ENCODE measurements around the gene OSBPL1A.

Gene OSBPL1A

GRCh38 chr18:24267878-24268277, 129.7 kb downstream of the OSBPL1A start:
- DNase-seq (ENCODE audit: low read depth in 3 of 3), result no peak

- no peak for DNase-seq (ENCODE audit: low read depth in 3 of 3)
These were observed 131.5 kb downstream of the OSBPL1A start for GRCh38 chr18:24266131-24266530.

GRCh38 chr18:24265502-24266064, 132.0 kb downstream of the OSBPL1A start:
- no peak for DNase-seq (ENCODE audit: low read depth in 3 of 3)

GRCh38 chr18:24263050-24263449, 134.6 kb downstream of the OSBPL1A start:
- DNase-seq (ENCODE audit: low read depth in 3 of 3), result no peak

GRCh38 chr18:24262087-24262486, 135.5 kb downstream of the OSBPL1A start:
- DNase-seq (ENCODE audit: low read depth in 3 of 3), result no peak

GRCh38 chr18:24259869-24260641, 137.6 kb downstream of the OSBPL1A start:
- no peak for DNase-seq (ENCODE audit: low read depth in 3 of 3)

- DNase-seq (ENCODE audit: low read depth in 3 of 3), result no peak
These were observed 143.6 kb downstream of the OSBPL1A start for GRCh38 chr18:24254071-24254470.

- DNase-seq (ENCODE audit: low read depth in 3 of 3), result no peak
These were observed 147.9 kb downstream of the OSBPL1A start for GRCh38 chr18:24249716-24250115.

- no peak for DNase-seq (ENCODE audit: low read depth in 3 of 3)
These were observed 149.3 kb downstream of the OSBPL1A start for GRCh38 chr18:24248359-24248758.

GRCh38 chr18:24246143-24246542, 151.5 kb downstream of the OSBPL1A start:
- no peak for DNase-seq (ENCODE audit: low read depth in 3 of 3)

GRCh38 chr18:24244698-24245097, 152.9 kb downstream of the OSBPL1A start:
- DNase-seq (ENCODE audit: low read depth in 3 of 3), result no peak

GRCh38 chr18:24243677-24244076, 153.9 kb downstream of the OSBPL1A start:
- DNase-seq (ENCODE audit: low read depth in 3 of 3), result no peak

GRCh38 chr18:24239341-24239740, 158.3 kb downstream of the OSBPL1A start:
- DNase-seq (ENCODE audit: low read depth in 3 of 3), result no peak

GRCh38 chr18:24238387-24238786, 159.2 kb downstream of the OSBPL1A start:
- DNase-seq (ENCODE audit: low read depth in 3 of 3), result no peak

- DNase-seq (ENCODE audit: low read depth in 3 of 3), result no peak
These were observed 162.7 kb downstream of the OSBPL1A start for GRCh38 chr18:24234850-24235418.

- no peak for DNase-seq (ENCODE audit: low read depth in 3 of 3)
These were observed 163.3 kb downstream of the OSBPL1A start for GRCh38 chr18:24234330-24234729.

GRCh38 chr18:24232800-24233199, 164.8 kb downstream of the OSBPL1A start:
- DNase-seq (ENCODE audit: low read depth in 3 of 3), result no peak

- no peak for DNase-seq (ENCODE audit: low read depth in 3 of 3)
These were observed 165.6 kb downstream of the OSBPL1A start for GRCh38 chr18:24231773-24232735.

- DNase-seq (ENCODE audit: low read depth in 3 of 3), result no peak
These were observed 166.9 kb downstream of the OSBPL1A start for GRCh38 chr18:24230766-24231165.

GRCh38 chr18:24228667-24229041, 169.0 kb downstream of the OSBPL1A start:
- no peak for DNase-seq (ENCODE audit: low read depth in 3 of 3)

GRCh38 chr18:24227977-24228666, 169.5 kb downstream of the OSBPL1A start:
- DNase-seq (ENCODE audit: low read depth in 3 of 3), result no peak

GRCh38 chr18:24220318-24220688, 177.3 kb downstream of the OSBPL1A start:
- DNase-seq (ENCODE audit: low read depth in 3 of 3), result no peak

All from stimulated activated CD4-positive, alpha-beta T cell treated with anti-CD3 and anti-CD28 coated beads, TNF-alpha, amount 100 ng/mL, for 24 hours (primary cell).